ENCODE data around the gene GPD2.

The GPD2 gene

GRCh38 chr2:156436497-156437085 lies 412 bp downstream of the GPD2 start:
- no peak for DNase-seq

DNA sequence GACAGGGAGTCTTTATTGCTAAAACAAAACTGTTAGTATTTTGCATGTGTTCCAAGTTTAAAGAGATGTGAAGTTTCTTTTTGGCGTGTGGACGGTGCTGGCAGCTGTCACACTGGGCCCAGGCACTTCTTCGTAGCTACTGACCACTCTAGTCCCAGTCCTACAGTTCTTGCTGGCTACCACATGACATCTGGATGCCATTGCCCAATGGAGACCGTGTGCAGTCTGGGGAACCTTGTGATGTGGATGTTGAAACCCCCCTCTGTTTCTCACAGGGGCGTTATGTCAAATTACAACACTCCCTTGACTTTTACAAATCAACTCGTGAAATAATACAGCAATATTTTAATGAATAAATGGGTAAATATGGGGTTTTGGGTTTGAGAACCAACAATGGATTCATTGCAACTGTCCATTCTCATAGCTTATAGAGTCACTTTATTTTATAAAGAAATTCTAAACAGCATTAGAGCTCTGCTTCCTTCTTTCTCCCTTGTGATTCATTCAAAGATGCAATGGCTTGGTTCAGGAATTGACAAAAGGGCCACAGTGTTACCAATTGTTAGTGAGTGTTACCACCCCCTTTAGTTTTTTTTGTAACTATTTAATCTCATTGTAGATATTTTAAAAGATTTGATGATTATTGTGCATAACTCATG lies 1.2 kb downstream of the GPD2 start:
- no peak for DNase-seq

- DNase-seq, result no peak
These were observed 1.8 kb downstream of the GPD2 start for GRCh38 chr2:156437931-156438410.

DNA sequence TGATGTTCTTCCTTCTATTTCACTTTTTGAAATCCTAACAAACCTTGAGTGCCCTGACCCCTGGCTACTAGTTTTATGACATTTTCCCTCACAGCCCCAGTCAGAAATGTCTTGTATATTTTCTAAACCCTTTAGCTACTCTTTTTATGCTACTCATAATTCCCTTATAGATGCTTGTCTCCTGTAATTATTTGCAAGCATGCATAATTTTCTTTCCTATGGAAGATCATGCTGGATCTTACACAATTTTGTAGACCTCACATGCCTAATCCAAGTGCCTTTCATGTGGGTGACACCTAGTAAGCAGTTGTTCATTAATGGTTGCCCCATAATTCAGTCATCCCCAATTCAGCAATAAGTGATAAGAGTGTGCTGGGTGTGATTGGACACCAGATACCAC lies 6.9 kb downstream of the GPD2 start:
- DNase-seq, result no peak

DNA sequence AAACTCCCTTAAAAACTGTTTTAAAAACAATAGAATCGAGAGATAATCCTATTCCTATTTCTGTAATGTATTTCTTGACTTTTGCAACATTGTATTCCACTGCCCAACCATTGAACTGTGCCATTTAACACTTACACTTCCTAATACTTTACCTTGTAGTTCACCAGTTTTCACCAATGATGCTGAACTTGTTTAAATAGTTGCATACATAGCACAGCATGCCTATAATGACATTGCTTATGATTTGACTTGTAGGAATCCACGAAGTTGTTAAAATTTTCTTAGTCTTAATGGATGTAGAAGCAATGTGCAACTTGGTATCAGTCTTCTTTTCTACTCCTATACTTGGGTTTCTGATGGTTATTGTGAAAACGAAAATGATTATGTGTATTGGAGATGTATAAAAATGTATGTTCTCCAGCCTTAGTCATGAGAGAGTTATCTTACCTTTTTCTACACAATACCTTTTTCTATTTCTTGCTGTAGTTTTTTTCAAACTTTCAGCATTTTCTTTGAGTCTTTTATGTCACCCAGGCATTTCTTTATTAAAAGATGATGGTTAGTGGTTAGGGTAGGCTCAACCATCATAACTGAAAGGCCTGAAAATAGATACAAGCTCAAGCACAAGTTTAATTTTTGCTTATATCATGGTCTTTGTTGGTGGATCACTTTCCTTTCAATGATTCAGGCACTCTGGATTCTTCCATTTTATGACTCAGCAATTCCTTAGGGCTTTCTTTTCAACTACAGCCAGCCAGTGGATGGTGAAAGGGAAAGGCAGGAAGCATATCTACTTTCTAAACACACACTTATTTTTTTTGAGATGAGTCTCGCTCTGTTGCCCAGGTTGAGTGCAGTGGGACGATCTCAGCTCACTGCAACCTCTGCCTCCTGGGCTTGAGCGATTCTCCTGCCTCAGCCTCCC lies 9.4 kb downstream of the GPD2 start:
- no peak for DNase-seq

- DNase-seq, result no peak
These were observed 11.6 kb downstream of the GPD2 start for GRCh38 chr2:156447761-156448160.

DNA sequence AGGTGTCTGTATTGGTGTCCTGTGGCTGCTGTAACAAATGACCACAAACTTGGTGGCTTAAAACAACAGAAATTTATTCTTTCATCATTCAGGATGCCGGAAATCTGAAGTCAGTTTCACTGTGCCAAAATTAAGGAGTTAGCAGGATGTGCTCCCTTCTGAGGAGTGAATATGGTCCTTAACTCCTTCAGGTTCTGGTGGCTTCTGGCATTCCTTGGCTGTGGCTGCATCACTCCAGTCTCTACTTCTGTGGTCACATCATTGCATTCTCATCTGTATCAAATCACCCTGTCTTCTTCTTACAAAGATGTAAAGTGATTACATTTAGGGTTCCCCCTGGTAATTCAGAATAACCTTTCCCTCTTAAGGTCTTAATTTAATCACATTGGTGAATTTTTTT lies 12.6 kb downstream of the GPD2 start:
- DNase-seq, result no peak

DNA sequence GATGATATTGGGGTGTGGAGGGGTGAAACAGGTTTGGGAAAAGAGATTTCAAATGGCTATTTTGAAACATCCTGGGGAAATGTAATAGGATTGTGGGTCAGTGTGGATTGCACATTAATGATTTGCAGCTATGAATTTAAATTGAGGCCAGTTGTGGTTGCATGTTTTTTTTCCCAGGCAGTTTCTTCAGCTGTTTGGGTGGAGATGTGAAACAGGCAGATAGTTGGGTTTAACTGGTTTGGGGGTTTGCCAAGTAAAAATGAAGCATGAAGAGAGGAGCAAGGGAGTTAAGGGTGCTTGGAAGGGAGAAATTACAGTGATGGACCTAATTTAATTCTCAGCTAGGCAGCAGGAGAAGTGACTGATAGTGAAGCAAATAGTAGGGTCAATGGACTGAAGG lies 16.8 kb downstream of the GPD2 start:
- no peak for DNase-seq

GRCh38 chr2:156455361-156455975 lies 19.3 kb downstream of the GPD2 start:
- DNase-seq, result no peak

- DNase-seq, result no peak
These were observed 20.4 kb downstream of the GPD2 start for GRCh38 chr2:156456616-156457015.

DNA sequence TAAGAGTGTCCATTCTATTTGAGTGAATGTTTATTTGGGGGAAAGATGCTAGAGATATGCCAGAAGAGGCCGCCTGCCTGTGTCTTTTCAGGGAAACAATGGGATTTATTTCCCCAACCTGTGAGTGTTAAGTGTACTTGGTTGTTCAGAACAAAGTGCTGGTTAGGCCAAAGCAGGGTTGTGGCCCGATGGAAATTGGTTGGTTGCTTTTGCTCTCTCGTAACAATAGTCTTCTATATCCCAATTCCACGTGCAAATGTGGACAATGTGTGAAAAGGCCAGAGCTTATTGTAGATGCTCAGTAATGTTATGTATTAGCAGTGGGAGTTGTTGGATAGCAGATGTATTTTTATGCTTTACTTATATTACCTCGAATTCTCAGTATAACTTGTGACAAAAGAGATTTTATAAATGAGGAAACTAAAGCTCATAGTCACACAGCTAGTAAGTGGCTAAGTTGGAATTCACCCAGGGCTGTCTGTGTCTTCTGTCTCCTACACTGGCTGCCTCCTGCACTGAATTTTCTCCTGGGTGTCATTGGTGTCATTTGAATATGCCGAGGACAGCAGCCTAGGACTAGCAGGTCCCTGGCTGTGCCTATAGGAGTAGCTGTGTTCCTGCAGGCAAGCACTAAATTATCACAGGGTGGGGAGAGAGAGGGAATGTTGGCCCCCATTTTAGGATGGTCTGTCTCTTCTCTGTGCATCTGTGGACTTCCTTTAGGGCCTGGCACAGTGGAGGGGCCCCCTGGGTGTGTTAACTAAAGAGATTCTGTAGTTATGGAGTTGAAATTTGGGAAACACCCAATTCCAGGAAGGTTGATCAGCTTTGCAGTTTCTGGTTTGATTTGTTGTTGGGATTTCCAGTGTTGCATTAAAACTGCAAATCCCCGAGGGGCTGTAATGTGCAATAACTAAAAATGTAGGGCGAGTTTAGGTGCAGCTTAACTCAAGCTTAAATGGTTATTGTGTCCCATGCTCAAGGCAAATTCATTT lies 21.6 kb downstream of the GPD2 start:
- DNase-seq, result no peak

DNA sequence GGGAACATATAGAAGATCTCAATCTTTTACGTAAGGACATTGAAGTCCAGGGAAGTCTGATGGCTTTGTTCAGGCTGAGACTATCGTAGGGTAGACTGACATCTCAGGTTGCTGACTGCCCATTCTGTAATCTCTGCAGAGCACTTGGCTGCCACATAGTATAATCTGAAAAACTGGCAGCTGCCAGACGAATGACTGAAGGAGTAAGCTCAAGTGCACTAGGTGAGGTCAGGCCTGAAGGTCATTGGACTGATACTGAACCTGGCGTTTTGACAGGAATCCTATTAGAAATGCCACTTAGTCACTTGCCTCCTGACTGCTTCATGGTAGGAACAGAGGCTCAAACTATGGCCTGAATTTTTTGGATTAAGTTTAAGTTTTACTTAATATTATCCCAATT lies 23.5 kb downstream of the GPD2 start:
- DNase-seq, result no peak

GRCh38 chr2:156464106-156464505 lies 27.9 kb downstream of the GPD2 start:
- no peak for DNase-seq

DNA sequence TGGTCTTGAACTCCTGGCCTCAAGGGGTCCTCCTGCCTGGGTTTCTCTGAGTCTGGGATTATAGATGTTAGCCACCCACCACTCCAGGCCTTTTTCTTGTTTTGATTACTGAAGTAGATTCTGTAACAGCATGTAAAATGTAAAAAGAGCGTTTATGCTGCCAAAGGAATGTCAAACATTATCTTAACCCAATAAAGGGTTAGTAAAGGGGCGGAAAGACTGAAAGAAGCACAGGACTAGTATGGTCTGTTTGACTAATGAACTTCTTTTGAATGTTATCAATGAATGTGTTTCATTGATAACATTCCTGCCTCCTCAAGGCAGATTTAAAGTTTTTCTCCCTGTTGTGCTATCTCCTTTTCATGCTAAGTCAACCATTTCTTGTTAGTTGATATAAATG lies 29.4 kb downstream of the GPD2 start:
- no peak for DNase-seq

DNA sequence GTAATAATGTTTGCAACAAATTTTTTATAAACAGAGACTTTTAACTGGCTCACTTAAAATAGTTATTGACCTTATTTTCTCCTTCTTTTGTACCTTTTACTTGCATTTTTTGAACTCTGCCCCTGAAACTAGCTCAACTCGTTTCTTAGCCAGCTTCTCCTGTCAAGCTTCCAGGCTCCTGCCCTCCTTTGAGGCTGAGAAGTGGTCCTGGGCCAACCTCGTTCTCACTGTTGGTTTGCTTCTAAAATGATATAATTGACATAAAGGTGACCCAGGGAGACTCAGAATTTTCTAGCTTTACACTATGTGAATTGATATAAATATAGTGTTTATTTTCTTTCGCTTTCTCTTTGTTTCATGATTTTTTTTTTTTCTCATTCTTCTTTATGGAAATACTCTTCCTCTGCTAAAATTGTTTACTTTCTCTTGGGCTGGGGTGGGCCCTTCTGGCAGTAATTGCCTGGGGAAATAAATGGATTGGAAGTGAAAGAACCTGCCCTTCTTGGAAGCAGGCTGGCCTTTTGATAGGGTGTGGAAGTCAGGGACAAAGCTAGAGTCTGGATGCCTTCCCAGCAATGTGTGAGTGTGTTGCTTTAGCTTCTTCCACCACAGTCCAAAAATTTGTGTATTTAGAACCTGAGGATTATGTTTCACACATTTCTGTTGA lies 30.7 kb downstream of the GPD2 start:
- DNase-seq, result no peak

DNA sequence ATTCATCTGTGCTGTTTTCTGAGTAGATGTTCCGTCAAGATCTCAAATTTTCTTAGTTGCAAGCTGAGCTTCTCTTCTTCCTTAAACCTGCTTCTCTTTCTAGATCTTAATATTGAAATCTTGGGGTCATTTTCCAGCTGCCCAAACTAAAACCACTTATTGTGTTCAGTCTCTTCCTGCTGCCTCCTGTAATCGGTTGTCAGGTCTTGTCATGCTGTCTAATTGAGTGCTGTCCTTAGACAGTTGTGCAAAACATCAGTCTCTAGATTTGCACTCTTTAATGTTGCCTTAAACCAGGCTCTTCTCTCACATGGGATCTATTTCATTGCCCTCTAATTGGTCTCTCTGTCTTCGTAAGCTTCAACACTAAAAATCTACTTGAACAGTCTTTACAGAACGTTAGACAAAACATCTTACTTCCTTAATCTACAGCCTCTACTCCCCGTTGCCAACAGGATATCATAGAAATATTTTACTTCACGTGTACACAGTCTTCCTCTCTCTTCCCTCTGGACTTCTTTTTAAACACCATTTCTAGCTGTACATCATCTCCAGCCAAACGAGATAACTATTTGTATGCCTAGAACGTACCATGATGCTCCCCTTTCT lies 34.9 kb downstream of the GPD2 start:
- DNase-seq, result no peak

DNA sequence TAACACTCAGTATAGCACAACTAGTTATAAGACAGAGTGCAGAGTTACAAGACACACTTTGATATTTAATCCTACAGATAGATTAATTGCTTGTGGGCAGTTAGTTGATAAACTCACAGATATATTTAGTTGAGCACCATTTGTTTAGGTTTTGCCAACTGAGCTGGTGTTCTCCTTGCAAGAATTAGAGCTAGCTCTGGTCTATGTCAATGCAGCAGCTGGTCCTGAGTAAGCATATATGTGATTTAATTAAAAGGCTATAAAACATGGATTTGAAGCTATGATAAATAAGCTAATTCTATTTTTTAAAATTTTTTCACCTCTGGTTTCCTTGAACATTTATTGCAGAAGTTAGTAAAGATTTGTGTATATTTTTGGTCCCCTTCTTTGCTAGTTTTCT lies 35.6 kb downstream of the GPD2 start:
- DNase-seq, result no peak

GRCh38 chr2:156472686-156473085 lies 36.5 kb downstream of the GPD2 start:
- no peak for DNase-seq

DNA sequence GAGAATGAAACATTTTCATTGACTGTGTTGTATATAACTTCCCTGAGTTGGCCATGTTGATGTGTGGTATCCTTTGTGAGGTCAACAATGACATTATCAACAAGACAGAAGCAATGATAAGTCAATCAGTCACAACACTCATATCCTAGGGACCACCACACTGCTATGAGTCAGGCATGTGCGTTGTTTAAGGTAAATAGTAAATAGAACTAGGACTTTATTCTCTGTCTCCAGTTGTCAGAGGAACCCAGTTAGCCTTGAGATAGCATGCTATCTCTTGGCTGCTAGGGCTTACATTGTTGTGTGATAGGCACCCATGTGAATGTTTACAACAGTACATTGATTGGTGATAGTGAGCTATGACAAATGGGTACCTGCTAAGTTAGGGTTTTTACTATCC lies 37.3 kb downstream of the GPD2 start:
- no peak for DNase-seq

DNA sequence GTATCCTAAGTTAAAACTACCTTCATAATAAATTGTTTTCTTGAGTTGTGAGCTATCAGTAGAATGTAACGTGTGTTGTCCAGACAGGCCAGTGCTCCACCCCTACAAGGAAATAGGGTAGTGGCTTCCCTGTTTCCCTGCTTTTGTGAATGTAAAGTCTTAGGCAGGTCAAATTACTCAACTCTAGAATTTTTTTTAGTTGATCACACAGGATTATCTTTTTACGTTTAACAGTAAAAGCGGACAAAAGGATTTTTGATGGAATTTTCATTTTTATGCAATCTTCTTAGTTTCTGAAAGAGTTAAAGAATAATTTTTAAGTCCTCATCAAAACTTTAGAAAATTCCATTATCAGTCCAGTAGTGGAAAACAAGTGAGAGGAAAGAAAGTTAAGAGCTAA lies 38.2 kb downstream of the GPD2 start:
- DNase-seq, result no peak
